ENCODE data around the gene B3GNT7. TPM values are rescaled to one million over a fixed set of nuclear protein-coding genes. Genes with fewer than 3 reads are reported as not detected.

Gene B3GNT7
- total RNA-seq, 1 donor from 2014 or later = 0.90 TPM

DNA sequence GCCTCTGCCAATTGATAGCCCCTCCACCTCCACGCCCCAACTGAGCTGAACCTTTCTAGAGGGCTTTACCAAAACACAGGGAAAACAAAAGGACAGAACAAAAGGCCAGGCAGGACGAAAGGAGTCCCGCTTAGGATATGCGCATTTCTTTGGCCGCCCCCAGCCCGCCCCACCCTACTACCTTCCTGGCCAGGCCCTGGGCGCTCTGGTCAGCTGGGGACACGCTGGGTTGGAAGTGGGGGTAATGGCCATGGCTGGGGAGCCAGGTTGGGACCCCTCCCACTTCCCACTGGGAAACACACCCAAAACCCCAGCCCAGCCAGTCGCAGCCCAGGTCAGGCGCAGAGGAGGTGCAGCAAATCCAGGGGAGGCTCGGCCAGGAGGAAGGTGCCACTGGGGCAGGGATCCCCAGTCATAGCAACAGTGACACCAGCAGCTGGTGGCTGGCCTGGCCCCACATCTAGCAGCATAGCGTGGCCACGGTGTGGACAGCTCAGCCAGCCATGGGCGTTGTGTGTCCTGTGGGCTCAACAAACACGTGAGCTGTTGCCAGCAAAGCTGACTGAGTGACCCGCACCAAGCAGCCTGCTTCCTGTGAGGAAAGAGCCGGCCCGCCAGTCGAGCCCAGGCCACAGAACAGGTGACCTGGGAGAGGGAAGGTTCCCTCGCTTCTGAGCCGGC is 24.6 kb upstream of the B3GNT7 start:
- H3K36me3 ChIP-seq = no peaks in the 10 kb centered on the region
- TF ChIP-seq EZH2 (IDR thresholded peaks at IDR 0.05) (no peak), EZH2phosphoT487 (IDR thresholded peaks at IDR 0.05) (no peak)
- TF ChIP-seq, protein P1, sequence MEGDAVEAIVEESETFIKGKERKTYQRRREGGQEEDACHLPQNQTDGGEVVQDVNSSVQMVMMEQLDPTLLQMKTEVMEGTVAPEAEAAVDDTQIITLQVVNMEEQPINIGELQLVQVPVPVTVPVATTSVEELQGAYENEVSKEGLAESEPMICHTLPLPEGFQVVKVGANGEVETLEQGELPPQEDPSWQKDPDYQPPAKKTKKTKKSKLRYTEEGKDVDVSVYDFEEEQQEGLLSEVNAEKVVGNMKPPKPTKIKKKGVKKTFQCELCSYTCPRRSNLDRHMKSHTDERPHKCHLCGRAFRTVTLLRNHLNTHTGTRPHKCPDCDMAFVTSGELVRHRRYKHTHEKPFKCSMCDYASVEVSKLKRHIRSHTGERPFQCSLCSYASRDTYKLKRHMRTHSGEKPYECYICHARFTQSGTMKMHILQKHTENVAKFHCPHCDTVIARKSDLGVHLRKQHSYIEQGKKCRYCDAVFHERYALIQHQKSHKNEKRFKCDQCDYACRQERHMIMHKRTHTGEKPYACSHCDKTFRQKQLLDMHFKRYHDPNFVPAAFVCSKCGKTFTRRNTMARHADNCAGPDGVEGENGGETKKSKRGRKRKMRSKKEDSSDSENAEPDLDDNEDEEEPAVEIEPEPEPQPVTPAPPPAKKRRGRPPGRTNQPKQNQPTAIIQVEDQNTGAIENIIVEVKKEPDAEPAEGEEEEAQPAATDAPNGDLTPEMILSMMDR (IDR thresholded peaks at IDR 0.05) = no peak
- H3K27me3 ChIP-seq = no peaks in the 10 kb centered on the region
- no peak overlapping the region for H3K27ac ChIP-seq
- peaks cover 21% of the 10 kb centered on the region for H3K4me1 ChIP-seq
- no peaks in the 10 kb centered on the region for H3K27me3 Mint-ChIP-seq (ENCODE audit: insufficient read depth, low read depth)
- H3K27ac Mint-ChIP-seq = no peak overlapping the region
- no peaks in the 10 kb centered on the region for H3K9me3 ChIP-seq (ENCODE audit: low read depth)
- H3K36me3 Mint-ChIP-seq = peaks cover 12% of the 10 kb centered on the region
- H3K4me2 ChIP-seq = peak overlapping the region; percentile 39
- H3K79me2 ChIP-seq (ENCODE audit: low read depth) = no peaks in the 10 kb centered on the region
- H3K4me3 ChIP-seq = no peak overlapping the region
- no peak overlapping the region for H3K9ac ChIP-seq
- peaks cover 14% of the 10 kb centered on the region for H3K4me1 Mint-ChIP-seq
- peaks cover 22% of the 10 kb centered on the region for H3F3A ChIP-seq (ENCODE audit: low read depth)
- no peaks in the 10 kb centered on the region for H4K20me1 ChIP-seq (ENCODE audit: low read depth)
- no peak overlapping the region for H3K4me3 Mint-ChIP-seq
- peak overlapping the region; percentile 5 for H2AFZ ChIP-seq (replicated peaks)
- peak; percentile 78 for DNase-seq (ENCODE audit: low spot score)
- no peaks in the 10 kb centered on the region for H3K9me3 Mint-ChIP-seq

DNA sequence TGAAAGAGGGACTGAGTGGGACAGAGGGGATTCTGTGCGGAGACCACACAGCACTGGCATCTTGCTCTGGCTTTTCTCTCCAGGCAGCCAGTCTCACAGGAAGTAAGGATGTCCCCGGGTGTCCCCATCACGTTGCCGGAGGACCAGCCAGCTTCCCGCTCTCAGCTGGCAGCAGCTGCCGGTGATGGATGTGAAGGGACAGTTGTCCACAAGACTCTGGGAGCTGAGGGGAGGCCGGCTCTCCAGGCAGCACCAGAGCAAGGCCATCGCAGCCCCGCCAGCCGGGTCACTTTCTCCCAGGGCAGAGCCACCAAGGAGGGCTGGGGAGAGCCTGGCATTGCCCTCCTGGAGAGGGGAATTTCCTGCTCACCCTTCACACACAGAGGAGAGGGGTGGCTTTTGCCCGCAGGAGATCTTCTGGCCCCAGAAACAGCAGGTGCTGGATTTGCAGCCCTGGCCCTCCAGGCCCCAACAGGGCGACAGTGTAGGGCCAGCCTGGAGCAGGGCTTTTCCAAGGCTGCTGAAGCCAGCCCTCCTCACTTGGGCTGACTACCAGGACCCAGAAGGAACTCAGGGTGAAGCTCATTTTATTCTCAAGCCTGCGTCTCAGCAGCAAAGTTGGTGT is 24.0 kb upstream of the B3GNT7 start:
- Mint-ChIP-seq H3K4me3 (no peak overlapping the region), H3K36me3 (peaks cover 9% of the 10 kb centered on the region), H3K4me1 (peaks cover 17% of the 10 kb centered on the region), H3K27ac (no peak overlapping the region), H3K9me3 (no peaks in the 10 kb centered on the region), H3K27me3 (ENCODE audit: insufficient read depth, low read depth) (no peaks in the 10 kb centered on the region)
- H4K20me1 ChIP-seq (ENCODE audit: low read depth) = no peaks in the 10 kb centered on the region
- no peaks in the 10 kb centered on the region for H3K36me3 ChIP-seq
- H3K4me2 ChIP-seq = no peak overlapping the region
- no peaks in the 10 kb centered on the region for H3K79me2 ChIP-seq (ENCODE audit: low read depth)
- no peak for DNase-seq (ENCODE audit: low spot score)
- peaks cover 22% of the 10 kb centered on the region for H3F3A ChIP-seq (ENCODE audit: low read depth)
- no peaks in the 10 kb centered on the region for H3K27me3 ChIP-seq
- no peak overlapping the region for H3K4me3 ChIP-seq
- H2AFZ ChIP-seq (replicated peaks) = no peak overlapping the region
- TF ChIP-seq EZH2 (IDR thresholded peaks at IDR 0.05) = no peak
- no peaks in the 10 kb centered on the region for H3K9me3 ChIP-seq (ENCODE audit: low read depth)
- H3K9ac ChIP-seq = no peak overlapping the region
- no peak overlapping the region for H3K27ac ChIP-seq
- peaks cover 23% of the 10 kb centered on the region for H3K4me1 ChIP-seq

DNA sequence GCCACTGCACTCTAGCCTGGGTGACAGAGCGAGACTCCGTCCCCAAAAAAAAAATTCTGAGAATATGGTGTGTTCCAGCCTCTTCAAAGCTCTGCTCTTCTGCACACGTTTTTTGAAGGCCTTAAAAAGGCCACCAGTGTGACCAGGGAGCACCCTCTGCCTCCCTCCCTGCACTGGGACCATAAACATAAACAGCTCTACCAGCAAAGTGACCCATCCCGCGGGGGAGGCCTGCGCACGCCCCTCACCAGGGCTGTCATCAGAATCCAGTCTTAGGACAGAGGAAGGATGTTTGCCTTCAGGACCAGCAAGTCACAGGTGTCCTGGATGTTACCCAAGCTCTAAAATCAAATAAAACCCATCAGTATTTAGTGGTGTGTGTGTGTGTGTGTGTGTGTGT is 23.2 kb upstream of the B3GNT7 start:
- no peaks in the 10 kb centered on the region for H4K20me1 ChIP-seq (ENCODE audit: low read depth)
- H2AFZ ChIP-seq (replicated peaks) = no peak overlapping the region
- Mint-ChIP-seq H3K4me3 (no peak overlapping the region), H3K4me1 (peaks cover 24% of the 10 kb centered on the region), H3K36me3 (peaks cover 12% of the 10 kb centered on the region), H3K9me3 (no peaks in the 10 kb centered on the region), H3K27me3 (ENCODE audit: insufficient read depth, low read depth) (no peaks in the 10 kb centered on the region), H3K27ac (no peak overlapping the region)
- TF ChIP-seq EZH2 (IDR thresholded peaks at IDR 0.05) = no peak
- no peak for TF ChIP-seq EZH2phosphoT487 (IDR thresholded peaks at IDR 0.05)
- TF ChIP-seq, protein P1 (IDR thresholded peaks at IDR 0.05) = no peak
- H3K36me3 ChIP-seq = no peaks in the 10 kb centered on the region
- H3K9me3 ChIP-seq (ENCODE audit: low read depth) = no peaks in the 10 kb centered on the region
- H3K27ac ChIP-seq = no peak overlapping the region
- no peak overlapping the region for H3K9ac ChIP-seq
- H3K4me2 ChIP-seq = no peak overlapping the region
- no peaks in the 10 kb centered on the region for H3K79me2 ChIP-seq (ENCODE audit: low read depth)
- peaks cover 6% of the 10 kb centered on the region for H3K27me3 ChIP-seq
- peaks cover 22% of the 10 kb centered on the region for H3F3A ChIP-seq (ENCODE audit: low read depth)
- H3K4me1 ChIP-seq = peaks cover 23% of the 10 kb centered on the region
- no peak overlapping the region for H3K4me3 ChIP-seq
- DNase-seq (ENCODE audit: low spot score) = no peak

DNA sequence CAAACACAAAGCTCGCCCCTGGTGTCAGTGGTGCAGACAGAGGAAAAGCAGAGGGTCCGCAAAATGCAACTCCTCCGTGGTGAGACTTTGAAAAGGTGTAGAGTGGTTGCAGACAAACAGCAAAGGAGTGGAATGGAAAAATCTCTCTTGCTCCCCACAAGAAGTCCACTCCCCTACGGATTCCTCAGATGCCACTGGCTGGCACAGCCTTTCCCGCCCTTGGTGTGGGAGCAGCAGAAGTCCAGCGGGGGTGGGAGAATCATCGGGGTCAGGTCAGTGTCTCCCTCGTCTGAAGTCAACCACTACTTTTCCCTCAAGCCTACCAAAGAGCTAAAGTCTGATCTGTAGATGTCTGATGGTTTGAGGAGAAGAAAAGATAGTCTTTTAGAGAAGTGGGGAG is 22.3 kb upstream of the B3GNT7 start:
- Histone ChIP-seq H3K4me3 (no peak overlapping the region), H3K4me1 (peaks cover 23% of the 10 kb centered on the region), H3K9ac (no peak overlapping the region), H3K79me2 (ENCODE audit: low read depth) (no peaks in the 10 kb centered on the region), H3K27ac (no peak overlapping the region), H3K4me2 (no peak overlapping the region), H3K9me3 (ENCODE audit: low read depth) (no peaks in the 10 kb centered on the region), H2AFZ (replicated peaks) (no peak overlapping the region), H3K27me3 (peaks cover 6% of the 10 kb centered on the region), H3K36me3 (no peaks in the 10 kb centered on the region), H4K20me1 (ENCODE audit: low read depth) (no peaks in the 10 kb centered on the region), H3F3A (ENCODE audit: low read depth) (peaks cover 22% of the 10 kb centered on the region)
- Mint-ChIP-seq H3K9me3 (no peaks in the 10 kb centered on the region), H3K27me3 (ENCODE audit: insufficient read depth, low read depth) (no peaks in the 10 kb centered on the region), H3K36me3 (peaks cover 10% of the 10 kb centered on the region), H3K4me3 (no peak overlapping the region), H3K27ac (no peak overlapping the region), H3K4me1 (peaks cover 24% of the 10 kb centered on the region)
- DNase-seq (ENCODE audit: low spot score) = no peak
- TF ChIP-seq, protein P1 (IDR thresholded peaks at IDR 0.05) = no peak
- TF ChIP-seq EZH2phosphoT487 (IDR thresholded peaks at IDR 0.05) = no peak
- TF ChIP-seq EZH2 (IDR thresholded peaks at IDR 0.05) = no peak

Measured in neural progenitor cell (in vitro differentiated cells).